ENCODE data around the gene SMOC2.

Gene SMOC2

GRCh38 chr6:168716581-168716980 is 275.6 kb downstream of the SMOC2 start:
- no peak for DNase-seq

GRCh38 chr6:168717491-168717890 is 276.5 kb downstream of the SMOC2 start:
- DNase-seq, result no peak

Measured in activated CD8-positive, alpha-beta memory T cell treated with anti-CD3 and anti-CD28 coated beads, Interleukin-2, amount 50 U/mL, for 48 hours (primary cell).